Measurements from ENCODE around the gene PDF. TPM values are rescaled to one million over a fixed set of nuclear protein-coding genes. Genes with fewer than 3 reads are reported as not detected.
"Not testable (repeated sequence)": the region's sequence is repeated elsewhere in the genome, so short reads cannot be mapped to it uniquely, and the experiment has no call there.

Gene PDF
- total RNA-seq, 3 donors from 2014 or later = 38.2 to 46.7 (median 43.4) TPM

GRCh38 chr16:69294051-69294450, 36.3 kb downstream of the PDF start:
- no peak for ATAC-seq
- no peak overlapping the region for H3K4me3 Mint-ChIP-seq
- no peaks in the 10 kb centered on the region for H3K9me3 Mint-ChIP-seq
- H3K36me3 Mint-ChIP-seq (ENCODE audit: insufficient read depth) = peaks cover 2% of the 10 kb centered on the region
- no peak for DNase-seq
- H3K27me3 Mint-ChIP-seq (ENCODE audit: low read depth) = no peaks in the 10 kb centered on the region
- no peaks in the 10 kb centered on the region for H3K4me1 Mint-ChIP-seq (ENCODE audit: low read depth)

DNA sequence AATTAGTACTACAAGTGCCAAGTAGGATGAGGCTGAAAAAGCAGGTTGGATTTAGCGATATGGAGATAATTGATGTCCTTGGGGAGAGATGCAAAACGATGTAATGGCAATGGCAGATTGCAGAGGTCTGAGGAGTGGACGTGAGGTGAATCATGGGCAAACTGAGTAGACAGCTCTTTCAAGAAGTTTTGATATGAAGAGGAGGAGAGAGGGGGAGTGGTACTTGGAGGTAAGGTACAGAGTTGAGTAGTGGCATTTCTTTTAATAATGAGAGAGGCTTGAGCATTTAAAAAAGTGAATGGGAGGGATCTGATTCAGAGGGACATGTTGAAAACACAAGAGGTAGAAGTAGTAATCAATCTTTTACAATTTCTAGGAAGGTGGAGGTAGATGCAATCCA, 37.0 kb downstream of the PDF start:
- ATAC-seq (no peak), DNase-seq (no peak)
- H3K9me3 Mint-ChIP-seq = no peaks in the 10 kb centered on the region
- peaks cover 2% of the 10 kb centered on the region for H3K36me3 Mint-ChIP-seq (ENCODE audit: insufficient read depth)
- H3K4me3 Mint-ChIP-seq = no peak overlapping the region
- H3K27me3 Mint-ChIP-seq (ENCODE audit: low read depth) = no peaks in the 10 kb centered on the region
- H3K4me1 Mint-ChIP-seq (ENCODE audit: low read depth) = no peaks in the 10 kb centered on the region

- ATAC-seq; H3K4me3 Mint-ChIP-seq; H3K4me1 Mint-ChIP-seq (ENCODE audit: low read depth); H3K27me3 Mint-ChIP-seq (ENCODE audit: low read depth); H3K9me3 Mint-ChIP-seq; DNase-seq; H3K36me3 Mint-ChIP-seq (ENCODE audit: insufficient read depth): not testable (repeated sequence)
Observed at GRCh38 chr16:69291657-69292056, 38.7 kb downstream of the PDF start.

DNA sequence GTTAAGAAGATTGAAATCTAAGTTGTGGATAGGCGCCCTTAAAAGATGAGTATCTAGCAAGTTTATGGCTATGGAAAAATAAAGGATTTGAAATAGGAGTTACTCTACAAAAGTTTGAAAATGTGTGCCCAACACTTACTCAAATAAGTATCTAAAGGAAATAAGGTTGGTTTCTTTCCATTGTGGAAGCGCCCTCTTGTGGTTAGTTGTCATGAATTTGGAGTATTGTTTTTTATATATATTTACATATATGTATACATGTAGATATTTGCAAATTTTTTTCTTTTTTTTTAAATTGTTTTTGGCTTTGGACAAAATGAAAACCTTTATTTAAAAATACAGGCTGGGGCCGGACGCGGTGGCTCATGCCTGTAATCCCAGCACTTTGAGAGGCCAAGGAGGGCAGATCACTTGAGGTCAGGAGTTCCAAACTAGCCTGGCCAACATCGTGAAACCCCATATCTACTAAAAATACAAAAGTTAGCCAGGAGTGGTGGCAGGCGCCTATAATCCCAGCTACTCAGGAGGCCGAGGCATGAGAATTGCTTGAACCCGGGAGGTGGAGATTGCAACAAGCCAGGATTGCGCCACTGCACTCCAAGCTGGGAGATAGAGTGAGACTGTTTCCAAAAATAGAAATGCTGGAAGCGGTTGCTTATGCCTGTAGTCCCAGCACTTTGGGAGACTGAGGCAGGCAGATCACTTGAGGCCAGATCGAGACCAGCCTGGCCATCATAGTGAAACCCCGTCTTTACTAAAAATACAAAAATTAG, 43.3 kb downstream of the PDF start:
- Mint-ChIP-seq H3K9me3 (no peaks in the 10 kb centered on the region), H3K36me3 (ENCODE audit: insufficient read depth) (peaks cover 4% of the 10 kb centered on the region), H3K4me3 (no peak overlapping the region), H3K4me1 (ENCODE audit: low read depth) (no peaks in the 10 kb centered on the region), H3K27me3 (ENCODE audit: low read depth) (no peaks in the 10 kb centered on the region)
- ATAC-seq (peak in 1 of 2 donors; percentile 18), DNase-seq (peak; percentile 31)

GRCh38 chr16:69285240-69285639, 45.1 kb downstream of the PDF start:
- Mint-ChIP-seq H3K4me1 (ENCODE audit: low read depth) (no peaks in the 10 kb centered on the region), H3K36me3 (ENCODE audit: insufficient read depth) (peaks cover 4% of the 10 kb centered on the region), H3K4me3 (no peak overlapping the region), H3K9me3 (no peaks in the 10 kb centered on the region), H3K27me3 (ENCODE audit: low read depth) (no peaks in the 10 kb centered on the region)
- ATAC-seq (no peak), DNase-seq (no peak)

- no peaks in the 10 kb centered on the region for H3K27me3 Mint-ChIP-seq (ENCODE audit: low read depth)
- no peak for ATAC-seq
- peaks cover 2% of the 10 kb centered on the region for H3K36me3 Mint-ChIP-seq (ENCODE audit: insufficient read depth)
- no peak for DNase-seq
- no peaks in the 10 kb centered on the region for H3K9me3 Mint-ChIP-seq
- H3K4me1 Mint-ChIP-seq (ENCODE audit: low read depth) = no peaks in the 10 kb centered on the region
- H3K4me3 Mint-ChIP-seq = no peak overlapping the region
Observed at GRCh38 chr16:69283851-69284250, 46.5 kb downstream of the PDF start.

DNA sequence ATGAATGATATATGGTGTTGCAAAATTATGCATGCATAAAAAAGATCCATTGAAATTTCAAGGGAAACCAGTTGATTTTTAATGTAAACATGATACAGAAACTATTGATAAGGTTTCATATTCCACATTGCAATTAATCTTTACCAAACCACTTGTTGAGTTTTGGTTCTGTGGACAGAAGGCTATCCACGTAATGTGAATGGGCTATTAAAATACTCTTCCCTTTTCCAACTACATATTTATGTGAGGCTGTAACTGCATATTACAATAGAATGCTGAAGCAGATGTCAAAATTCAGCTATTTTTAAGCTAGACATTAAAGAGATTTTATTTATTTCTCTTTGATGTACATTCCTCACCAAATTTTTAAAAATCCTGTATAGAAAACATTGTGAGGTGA, 53.0 kb downstream of the PDF start:
- no peaks in the 10 kb centered on the region for H3K4me1 Mint-ChIP-seq (ENCODE audit: low read depth)
- H3K4me3 Mint-ChIP-seq = no peak overlapping the region
- no peaks in the 10 kb centered on the region for H3K27me3 Mint-ChIP-seq (ENCODE audit: low read depth)
- ATAC-seq = no peak
- H3K9me3 Mint-ChIP-seq = no peaks in the 10 kb centered on the region
- H3K36me3 Mint-ChIP-seq (ENCODE audit: insufficient read depth) = peaks cover 2% of the 10 kb centered on the region
- DNase-seq = no peak

Other genes with a start within 250 kb of the PDF start
- gene HAS3, start 224.9 kb downstream of the PDF start, total RNA-seq = 1 to 10 TPM in 2 of 3 donors, under 1 TPM in 1; 0.58 to 1.7 (median 1.3) TPM
- 100 to 1,000 TPM; 102 to 126 (median 106) TPM for gene CHTF8, start 198.0 kb downstream of the PDF start, total RNA-seq
- 100 to 1,000 TPM; 186 to 204 (median 197) TPM for gene UTP4, start 197.9 kb downstream of the PDF start, total RNA-seq
- gene SNTB2, start 143.4 kb downstream of the PDF start, total RNA-seq = 10 to 100 TPM; 11.7 to 15.5 (median 13.1) TPM
- gene VPS4A, start 19.2 kb downstream of the PDF start, total RNA-seq = 10 to 100 TPM; 41.5 to 45.8 (median 44.1) TPM
- gene COG8, start 9.0 kb upstream of the PDF start, total RNA-seq = 10 to 100 TPM; 34.6 to 47.0 (median 43.1) TPM
- 100 to 1,000 TPM; 129 to 136 (median 132) TPM for gene NIP7, start 9.2 kb upstream of the PDF start, total RNA-seq
- gene TMED6, start 21.2 kb upstream of the PDF start, total RNA-seq = 1 to 10 TPM in 2 of 3 donors, under 1 TPM in 1; 0.90 to 1.5 (median 1.1) TPM
- gene TERF2, start 55.4 kb upstream of the PDF start, total RNA-seq = 10 to 100 TPM; 46.5 to 53.4 (median 49.0) TPM
- gene CYB5B, start 94.0 kb upstream of the PDF start, total RNA-seq = 100 to 1,000 TPM; 112 to 124 (median 114) TPM
- gene NFAT5, start 235.4 kb upstream of the PDF start, total RNA-seq = 10 to 100 TPM; 32.8 to 36.4 (median 33.2) TPM

All from activated T-cell treated with anti-CD3 and anti-CD28 coated beads, Interleukin-2, amount 50 U/mL, for 4 hours (primary cell).